Measurements from ENCODE around the gene FARP1. TPM values are rescaled to one million over a fixed set of nuclear protein-coding genes. Genes with fewer than 3 reads are reported as not detected.

The FARP1 gene
- polyA plus RNA-seq, 2 of the 4 experiments (the other 2 are of a cell fraction) = 9.4 to 13.0 TPM

DNA sequence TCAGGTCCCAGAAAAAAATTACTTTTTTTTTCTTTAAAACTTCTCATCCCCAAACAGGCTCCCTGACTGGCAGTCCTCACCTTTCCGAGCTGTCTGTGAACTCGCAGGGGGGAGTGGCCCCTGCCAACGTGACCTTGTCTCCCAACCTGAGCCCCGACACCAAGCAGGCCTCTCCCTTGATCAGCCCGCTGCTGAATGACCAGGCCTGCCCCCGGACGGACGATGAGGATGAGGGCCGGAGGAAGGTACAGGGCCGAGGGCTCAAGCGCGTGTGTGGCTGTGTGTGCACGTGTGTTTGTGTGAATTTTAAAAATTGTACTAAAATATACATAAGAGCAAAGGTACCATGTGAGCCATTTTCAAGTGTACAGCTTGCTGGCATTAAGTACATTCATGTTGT is 266.4 kb downstream of the FARP1 start:
- ATAC-seq (no peak), FAIRE-seq (no peak), DNase-seq (ENCODE audit: low read depth in 1 of 2, low spot score in 1 of 2) (no peak)
- no peak overlapping the region for H3K4me2 ChIP-seq
- H3K9me3 ChIP-seq = no peaks in the 10 kb centered on the region
- WGBS (ENCODE audit: missing lambda C conversion rate) = 87% methylated on average over 8 of the region's 13 CpGs
- H3K4me1 ChIP-seq = no peaks in the 10 kb centered on the region
- ChIA-PET CTCF (no interaction called here), POLR2A (no interaction called here)
- no peak overlapping the region for H3K4me3 ChIP-seq
- TF ChIP-seq RFX5 (IDR thresholded peaks at IDR 0.05) = no peak
- no peak overlapping the region for H3K27ac ChIP-seq

DNA sequence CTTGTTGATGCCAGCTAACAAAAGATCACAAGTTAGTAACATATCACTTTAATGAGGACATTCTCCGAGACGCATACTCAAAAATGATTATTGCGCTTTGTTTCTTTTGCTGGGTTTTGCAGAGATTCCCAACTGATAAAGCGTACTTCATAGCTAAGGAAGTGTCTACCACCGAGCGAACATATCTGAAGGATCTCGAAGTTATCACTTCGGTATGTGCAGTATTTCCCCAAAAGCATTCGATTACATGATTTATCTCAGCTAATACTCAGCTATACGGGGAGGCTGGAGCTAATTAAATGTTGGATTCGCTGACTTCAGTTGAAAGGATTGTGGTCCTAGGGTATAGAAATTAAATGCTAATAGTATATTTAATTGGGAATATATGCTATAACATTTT is 267.7 kb downstream of the FARP1 start:
- POLR2A ChIA-PET = interaction anchor here (0.6 kb wide), 1 partner anchor 155 kb away, joined by 6 read pairs; no protein-coding TSS in a partner anchor
- CTCF ChIA-PET = no interaction called here
- WGBS (ENCODE audit: missing lambda C conversion rate) = 95% methylated on average over 11 of the region's 11 CpGs

DNA sequence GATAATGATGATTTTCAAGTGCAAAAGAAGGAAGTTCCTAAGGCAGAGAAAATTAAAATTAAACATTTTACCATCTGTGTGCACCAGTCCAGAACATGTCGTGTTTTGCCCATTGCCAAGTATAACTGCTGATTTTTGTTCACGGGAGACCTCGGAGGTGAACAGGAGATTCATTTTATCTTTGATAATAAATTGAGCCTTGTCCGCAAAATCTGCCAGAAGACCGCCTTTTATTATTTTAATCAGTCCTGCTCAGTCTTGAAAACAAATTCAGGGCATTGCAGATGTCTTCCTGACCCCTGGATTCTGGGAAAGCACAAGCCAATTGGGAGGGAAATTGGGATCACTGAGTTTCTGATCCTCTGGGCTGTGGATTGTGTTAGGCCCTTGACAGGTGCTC is 268.1 kb downstream of the FARP1 start:
- ATAC-seq (no peak), FAIRE-seq (no peak), DNase-seq (ENCODE audit: low read depth in 1 of 2, low spot score in 1 of 2) (no peak)
- Histone ChIP-seq H3K4me1 (no peaks in the 10 kb centered on the region), H3K27ac (no peak overlapping the region), H3K4me2 (no peak overlapping the region), H3K9me3 (no peaks in the 10 kb centered on the region), H3K4me3 (no peak overlapping the region)
- 91% methylated on average over 5 of the region's 5 CpGs for WGBS (ENCODE audit: missing lambda C conversion rate)
- ChIA-PET CTCF (no interaction called here), POLR2A (no interaction called here)
- no peak for TF ChIP-seq FOXS1 (CRISPR knock-in tag; IDR thresholded peaks at IDR 0.05)
- no peak for TF ChIP-seq MAFK (IDR thresholded peaks at IDR 0.05; ENCODE audit: partially characterized antibody)
- TF ChIP-seq HDAC2 (IDR thresholded peaks at IDR 0.05) = no peak
- no peak for TF ChIP-seq POLR2AphosphoS2 (conservative IDR thresholded peaks at IDR 0.05; ENCODE audit: low read length)
- TF ChIP-seq TFCP2L1 (CRISPR knock-in tag; IDR thresholded peaks at IDR 0.05) = no peak
- no peak for TF ChIP-seq NPAS2 (CRISPR knock-in tag; IDR thresholded peaks at IDR 0.05; ENCODE audit: borderline replicate concordance)
- no peak for TF ChIP-seq RCOR1 (IDR thresholded peaks at IDR 0.05; ENCODE audit: low read depth, low read length)
- TF ChIP-seq, protein P1, sequence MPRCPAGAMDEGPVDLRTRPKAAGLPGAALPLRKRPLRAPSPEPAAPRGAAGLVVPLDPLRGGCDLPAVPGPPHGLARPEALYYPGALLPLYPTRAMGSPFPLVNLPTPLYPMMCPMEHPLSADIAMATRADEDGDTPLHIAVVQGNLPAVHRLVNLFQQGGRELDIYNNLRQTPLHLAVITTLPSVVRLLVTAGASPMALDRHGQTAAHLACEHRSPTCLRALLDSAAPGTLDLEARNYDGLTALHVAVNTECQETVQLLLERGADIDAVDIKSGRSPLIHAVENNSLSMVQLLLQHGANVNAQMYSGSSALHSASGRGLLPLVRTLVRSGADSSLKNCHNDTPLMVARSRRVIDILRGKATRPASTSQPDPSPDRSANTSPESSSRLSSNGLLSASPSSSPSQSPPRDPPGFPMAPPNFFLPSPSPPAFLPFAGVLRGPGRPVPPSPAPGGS (IDR thresholded peaks at IDR 0.05) = no peak
- no peak for TF ChIP-seq MYC (IDR thresholded peaks at IDR 0.05; ENCODE audit: borderline replicate concordance, low read length)
- no peak for TF ChIP-seq CHD2 (IDR thresholded peaks at IDR 0.05; ENCODE audit: low read length, partially characterized antibody)
- TF ChIP-seq KDM5A (IDR thresholded peaks at IDR 0.05) = no peak
- no peak for TF ChIP-seq JUNB (IDR thresholded peaks at IDR 0.05)
- TF ChIP-seq HOXB13 (CRISPR knock-in tag; IDR thresholded peaks at IDR 0.05; ENCODE audit: low read depth) = no peak

More for the DNA sequence above, 267.7 kb downstream of the FARP1 start:
- no peak for DNase-seq (ENCODE audit: low read depth in 1 of 2, low spot score in 1 of 2)
- no peak for ATAC-seq
- Histone ChIP-seq H3K27ac (no peak overlapping the region), H3K4me3 (no peak overlapping the region), H3K9me3 (no peaks in the 10 kb centered on the region), H3K4me1 (no peaks in the 10 kb centered on the region), H3K4me2 (no peak overlapping the region)
- no peak for TF ChIP-seq SMC3 (IDR thresholded peaks at IDR 0.05)
- no peak for TF ChIP-seq POLR2AphosphoS2 (conservative IDR thresholded peaks at IDR 0.05; ENCODE audit: low read length)
- TF ChIP-seq, protein P2, sequence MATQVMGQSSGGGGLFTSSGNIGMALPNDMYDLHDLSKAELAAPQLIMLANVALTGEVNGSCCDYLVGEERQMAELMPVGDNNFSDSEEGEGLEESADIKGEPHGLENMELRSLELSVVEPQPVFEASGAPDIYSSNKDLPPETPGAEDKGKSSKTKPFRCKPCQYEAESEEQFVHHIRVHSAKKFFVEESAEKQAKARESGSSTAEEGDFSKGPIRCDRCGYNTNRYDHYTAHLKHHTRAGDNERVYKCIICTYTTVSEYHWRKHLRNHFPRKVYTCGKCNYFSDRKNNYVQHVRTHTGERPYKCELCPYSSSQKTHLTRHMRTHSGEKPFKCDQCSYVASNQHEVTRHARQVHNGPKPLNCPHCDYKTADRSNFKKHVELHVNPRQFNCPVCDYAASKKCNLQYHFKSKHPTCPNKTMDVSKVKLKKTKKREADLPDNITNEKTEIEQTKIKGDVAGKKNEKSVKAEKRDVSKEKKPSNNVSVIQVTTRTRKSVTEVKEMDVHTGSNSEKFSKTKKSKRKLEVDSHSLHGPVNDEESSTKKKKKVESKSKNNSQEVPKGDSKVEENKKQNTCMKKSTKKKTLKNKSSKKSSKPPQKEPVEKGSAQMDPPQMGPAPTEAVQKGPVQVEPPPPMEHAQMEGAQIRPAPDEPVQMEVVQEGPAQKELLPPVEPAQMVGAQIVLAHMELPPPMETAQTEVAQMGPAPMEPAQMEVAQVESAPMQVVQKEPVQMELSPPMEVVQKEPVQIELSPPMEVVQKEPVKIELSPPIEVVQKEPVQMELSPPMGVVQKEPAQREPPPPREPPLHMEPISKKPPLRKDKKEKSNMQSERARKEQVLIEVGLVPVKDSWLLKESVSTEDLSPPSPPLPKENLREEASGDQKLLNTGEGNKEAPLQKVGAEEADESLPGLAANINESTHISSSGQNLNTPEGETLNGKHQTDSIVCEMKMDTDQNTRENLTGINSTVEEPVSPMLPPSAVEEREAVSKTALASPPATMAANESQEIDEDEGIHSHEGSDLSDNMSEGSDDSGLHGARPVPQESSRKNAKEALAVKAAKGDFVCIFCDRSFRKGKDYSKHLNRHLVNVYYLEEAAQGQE (IDR thresholded peaks at IDR 0.05) = no peak
- TF ChIP-seq NPAS2 (CRISPR knock-in tag; IDR thresholded peaks at IDR 0.05; ENCODE audit: borderline replicate concordance) = no peak
- TF ChIP-seq, protein P1 (IDR thresholded peaks at IDR 0.05) = no peak
- no peak for TF ChIP-seq RAD21 (conservative IDR thresholded peaks at IDR 0.05 in 1 of 2, IDR thresholded peaks at IDR 0.05 in 1 of 2)
- TF ChIP-seq, protein P3, sequence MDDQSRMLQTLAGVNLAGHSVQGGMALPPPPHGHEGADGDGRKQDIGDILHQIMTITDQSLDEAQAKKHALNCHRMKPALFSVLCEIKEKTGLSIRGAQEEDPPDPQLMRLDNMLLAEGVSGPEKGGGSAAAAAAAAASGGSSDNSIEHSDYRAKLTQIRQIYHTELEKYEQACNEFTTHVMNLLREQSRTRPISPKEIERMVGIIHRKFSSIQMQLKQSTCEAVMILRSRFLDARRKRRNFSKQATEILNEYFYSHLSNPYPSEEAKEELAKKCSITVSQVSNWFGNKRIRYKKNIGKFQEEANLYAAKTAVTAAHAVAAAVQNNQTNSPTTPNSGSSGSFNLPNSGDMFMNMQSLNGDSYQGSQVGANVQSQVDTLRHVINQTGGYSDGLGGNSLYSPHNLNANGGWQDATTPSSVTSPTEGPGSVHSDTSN (IDR thresholded peaks at IDR 0.05) = no peak
- no peak for TF ChIP-seq PHF8 (IDR thresholded peaks at IDR 0.05; ENCODE audit: borderline replicate concordance, low read depth)
- TF ChIP-seq HEYL (CRISPR knock-in tag; IDR thresholded peaks at IDR 0.05) = no peak
- no peak for TF ChIP-seq POLR2A (IDR thresholded peaks at IDR 0.05; ENCODE audit: low read length)
- TF ChIP-seq ZFP36 (IDR thresholded peaks at IDR 0.05; ENCODE audit: borderline replicate concordance, partially characterized antibody) = no peak
- TF ChIP-seq, protein P4, sequence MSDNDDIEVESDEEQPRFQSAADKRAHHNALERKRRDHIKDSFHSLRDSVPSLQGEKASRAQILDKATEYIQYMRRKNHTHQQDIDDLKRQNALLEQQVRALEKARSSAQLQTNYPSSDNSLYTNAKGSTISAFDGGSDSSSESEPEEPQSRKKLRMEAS (IDR thresholded peaks at IDR 0.05) = no peak
- TF ChIP-seq FOSB (CRISPR knock-in tag; IDR thresholded peaks at IDR 0.05) = no peak
- no peak for TF ChIP-seq RARB (CRISPR knock-in tag; IDR thresholded peaks at IDR 0.05)
- TF ChIP-seq HOXB13 (CRISPR knock-in tag; IDR thresholded peaks at IDR 0.05; ENCODE audit: low read depth) = no peak
- TF ChIP-seq, protein P5, sequence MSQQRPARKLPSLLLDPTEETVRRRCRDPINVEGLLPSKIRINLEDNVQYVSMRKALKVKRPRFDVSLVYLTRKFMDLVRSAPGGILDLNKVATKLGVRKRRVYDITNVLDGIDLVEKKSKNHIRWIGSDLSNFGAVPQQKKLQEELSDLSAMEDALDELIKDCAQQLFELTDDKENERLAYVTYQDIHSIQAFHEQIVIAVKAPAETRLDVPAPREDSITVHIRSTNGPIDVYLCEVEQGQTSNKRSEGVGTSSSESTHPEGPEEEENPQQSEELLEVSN (IDR thresholded peaks at IDR 0.05; ENCODE audit: borderline replicate concordance, low read depth) = no peak
- no peak for TF ChIP-seq HOXA7 (CRISPR knock-in tag; IDR thresholded peaks at IDR 0.05)
- no peak for TF ChIP-seq GATA3 (IDR thresholded peaks at IDR 0.05; ENCODE audit: borderline replicate concordance)
- no peak for TF ChIP-seq RNF2 (IDR thresholded peaks at IDR 0.05; ENCODE audit: borderline replicate concordance, low read depth)
- no peak for TF ChIP-seq FOSL2 (IDR thresholded peaks at IDR 0.05)
- no peak for TF ChIP-seq FOSL2 (CRISPR knock-in tag; IDR thresholded peaks at IDR 0.05)
- FAIRE-seq = no peak

All from A549 (cell line).